GM12878 (cell line): ENCODE measurements around the gene ZNF174. TPM values are rescaled to one million over a fixed set of nuclear protein-coding genes. Genes with fewer than 3 reads are reported as not detected.
A peak's percentile ranks its signal among the peaks of the same experiment; 100 is the strongest.

ENCODE experiments used
- ESRRA ChIP-seq: IDR thresholded peaks from 2 replicates; pipeline ENCODE4 v1.6.1; 2012; ENCODE audit warnings: mild to moderate bottlenecking, low read length, improper control_type of control experiment
- FOXM1 ChIP-seq: IDR thresholded peaks from 2 replicates; pipeline ENCODE4 v1.6.1; 2012; ENCODE audit warnings: low read depth, mild to moderate bottlenecking, inconsistent platforms, low read length, moderate library complexity
- KDM1A ChIP-seq: fragments of 200-600 bp; sonication (generic); IDR thresholded peaks from 2 replicates; pipeline ENCODE4 v1.6.1; 2016; ENCODE audit warnings: borderline replicate concordance
- MTA3 ChIP-seq: IDR thresholded peaks from 2 replicates; pipeline ENCODE4 v1.6.1; 2012; ENCODE audit warnings: low read length, inconsistent platforms, borderline replicate concordance
- MYB ChIP-seq: fragments of 150-350 bp; IDR thresholded peaks from 2 replicates; pipeline ENCODE4 v1.6.1; 2014; ENCODE audit warnings: mild to moderate bottlenecking, low read depth, low read length, borderline replicate concordance
- NR2C2 ChIP-seq: IDR thresholded peaks from 2 replicates; pipeline ENCODE4 v1.6.1; 2011; ENCODE audit warnings: borderline replicate concordance, low read depth; ENCODE audit not compliant: control insufficient read depth, insufficient read length
- NR2F1 ChIP-seq: fragments of 450-650 bp; conservative IDR thresholded peaks from 2 replicates; pipeline ENCODE4 v1.6.1; 2017; ENCODE audit warnings: mild to moderate bottlenecking
- RAD21 ChIP-seq: IDR thresholded peaks from 2 replicates; pipeline ENCODE4 v1.6.1; 2011; ENCODE audit warnings: mild to moderate bottlenecking, low read depth, low read length, moderate library complexity; ENCODE audit not compliant: insufficient read depth
- RCOR1 ChIP-seq: conservative IDR thresholded peaks from 2 replicates; pipeline ENCODE4 v1.6.1; 2012; ENCODE audit warnings: low read depth, low read length, improper control_type of control experiment
- SMARCA5 ChIP-seq: fragments of 450-650 bp; IDR thresholded peaks from 2 replicates; pipeline ENCODE4 v1.6.1; 2017; ENCODE audit warnings: mild to moderate bottlenecking
- SMC3 ChIP-seq: IDR thresholded peaks from 2 replicates; pipeline ENCODE4 v1.6.1; 2011; ENCODE audit warnings: low read length, improper control_type of control experiment, borderline replicate concordance
- SUPT20H ChIP-seq: IDR thresholded peaks from 2 replicates; pipeline ENCODE4 v1.6.1; 2011; ENCODE audit warnings: low read depth, mild to moderate bottlenecking, low read length, moderate library complexity, borderline replicate concordance; ENCODE audit not compliant: control insufficient read depth
- TCF12 ChIP-seq: IDR thresholded peaks from 2 replicates; pipeline ENCODE4 v1.6.1; 2011; ENCODE audit warnings: low read depth, mild to moderate bottlenecking, low read length
- WRNIP1 ChIP-seq: IDR thresholded peaks from 2 replicates; pipeline ENCODE4 v1.6.1; 2011; ENCODE audit warnings: low read depth, low read length, improper control_type of control experiment, borderline replicate concordance
- ZNF207 ChIP-seq: fragments of 450-650 bp; IDR thresholded peaks from 2 replicates; pipeline ENCODE4 v1.6.1; 2014; ENCODE audit warnings: antibody characterized with exemption, mild to moderate bottlenecking, borderline replicate concordance
- ZNF274 ChIP-seq: IDR thresholded peaks from one replicate; pipeline ENCODE4 v1.8.0; 2011; ENCODE audit not compliant: insufficient read length, insufficient read depth
- ZNF384 ChIP-seq: IDR thresholded peaks from 2 replicates; pipeline ENCODE4 v1.6.1; 2012; ENCODE audit warnings: low read depth, mild to moderate bottlenecking, low read length, improper control_type of control experiment, borderline replicate concordance
- polyA plus RNA-seq, 11 experiments: library from polyadenylated mRNA; depleted of rRNA in 4 of 11; unstranded in 6 of 11; stranded (reverse) in 5 of 11; fragments of >200 nt; fragmentation: Nextera tagmentation in 4 of 11; fragmentation: Illumina TruSeq in 1 of 11; extraction: Ambion mirVana in 4 of 11; extraction: Trizol in 1 of 11; gene quantifications; 1 replicate in 1 of 11; 2 replicates in 10 of 11; pipeline versions ENCODE4 v1.2.1 to v1.2.3, GENCODE V29; 2011 to 2016; ENCODE audit warnings: inconsistent platforms in 2 of 11, missing spikeins in 2 of 11, low read depth in 1 of 11
- total RNA-seq, 4 experiments: library from RNA; depleted of rRNA in 3 of 4; stranded (reverse); fragments of >200 nt in 3 of 4; fragmentation: Illumina TruSeq in 1 of 4; extraction: Trizol in 1 of 4; gene quantifications; 2 replicates each; pipeline versions ENCODE4 v1.2.1 to v1.2.3, GENCODE V29; 2013 to 2021
- TF ChIP-seq, protein P1 (sequence below): fragments of 450-650 bp; IDR thresholded peaks from 2 replicates; pipeline ENCODE4 v1.6.1; 2018; ENCODE audit warnings: mild to moderate bottlenecking, low read depth, moderate library complexity; ENCODE audit not compliant: partially characterized antibody
- TF ChIP-seq, protein P2 (sequence below): IDR thresholded peaks from 2 replicates; pipeline ENCODE4 v1.6.1; 2012; ENCODE audit warnings: low read length, inconsistent platforms
- TF ChIP-seq, protein P3 (sequence below): fragments of 450-650 bp; IDR thresholded peaks from 2 replicates; pipeline ENCODE4 v1.6.1; 2017; ENCODE audit warnings: low read depth, mild to moderate bottlenecking, moderate library complexity
- TF ChIP-seq, protein P4 (sequence below): fragments of 150-350 bp; IDR thresholded peaks from 2 replicates; pipeline ENCODE4 v1.6.1; 2014; ENCODE audit warnings: mild to moderate bottlenecking, low read depth, low read length

ZNF174 gene
- total and polyA plus RNA-seq, 10 of the 15 experiments (the other 5 are each of a cell fraction or from before 2014, with no cell fraction given), result 3.0 to 14.3 (median 10.1) TPM

DNA sequence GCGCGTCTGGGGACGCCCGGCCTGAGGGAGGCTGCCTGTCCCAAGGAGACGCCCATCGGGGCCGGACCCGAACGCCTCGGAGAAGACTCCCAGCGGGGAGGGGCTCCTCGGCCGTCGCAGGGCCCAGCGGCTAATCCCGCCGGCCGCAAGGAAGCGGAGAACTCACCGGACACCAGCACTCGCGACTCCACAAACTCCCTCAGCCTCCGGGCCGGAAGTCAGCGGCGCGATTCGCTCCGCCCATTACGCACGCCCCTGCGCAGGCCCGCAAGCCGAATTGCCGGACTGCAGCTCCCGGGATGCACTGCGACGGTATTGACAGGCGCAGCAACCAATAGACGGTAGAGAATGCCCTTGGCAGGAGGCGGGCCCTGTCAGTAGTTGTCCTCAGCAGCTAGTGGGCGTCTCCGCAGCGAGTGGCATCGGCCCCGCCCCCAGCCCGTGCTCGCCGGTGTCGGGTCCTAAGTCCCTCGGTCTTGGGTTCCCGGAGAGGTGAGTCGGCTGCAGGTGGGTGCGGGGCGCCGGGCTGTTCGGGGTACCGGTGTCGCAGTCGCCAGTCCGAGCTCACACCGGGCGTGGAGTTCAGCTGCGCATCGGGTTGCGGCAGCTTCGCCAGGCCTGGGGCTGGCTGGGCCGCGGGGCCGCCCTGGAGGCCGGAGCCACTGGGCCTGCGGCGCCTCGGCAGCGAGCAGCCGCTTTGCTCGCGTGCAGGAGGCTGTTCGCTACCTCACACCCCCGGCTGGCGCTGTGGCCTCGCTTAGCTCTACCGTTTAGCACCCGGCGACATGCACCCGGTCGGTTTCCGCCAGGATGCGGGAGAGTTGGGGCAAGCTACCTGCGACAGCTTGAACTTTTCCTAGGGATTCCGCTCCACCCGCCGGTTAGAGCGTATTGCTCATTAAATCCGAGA lies at the start of gene ZNF174, which contains the start of gene ZSCAN32 (continued):
- TF ChIP-seq, protein P1, sequence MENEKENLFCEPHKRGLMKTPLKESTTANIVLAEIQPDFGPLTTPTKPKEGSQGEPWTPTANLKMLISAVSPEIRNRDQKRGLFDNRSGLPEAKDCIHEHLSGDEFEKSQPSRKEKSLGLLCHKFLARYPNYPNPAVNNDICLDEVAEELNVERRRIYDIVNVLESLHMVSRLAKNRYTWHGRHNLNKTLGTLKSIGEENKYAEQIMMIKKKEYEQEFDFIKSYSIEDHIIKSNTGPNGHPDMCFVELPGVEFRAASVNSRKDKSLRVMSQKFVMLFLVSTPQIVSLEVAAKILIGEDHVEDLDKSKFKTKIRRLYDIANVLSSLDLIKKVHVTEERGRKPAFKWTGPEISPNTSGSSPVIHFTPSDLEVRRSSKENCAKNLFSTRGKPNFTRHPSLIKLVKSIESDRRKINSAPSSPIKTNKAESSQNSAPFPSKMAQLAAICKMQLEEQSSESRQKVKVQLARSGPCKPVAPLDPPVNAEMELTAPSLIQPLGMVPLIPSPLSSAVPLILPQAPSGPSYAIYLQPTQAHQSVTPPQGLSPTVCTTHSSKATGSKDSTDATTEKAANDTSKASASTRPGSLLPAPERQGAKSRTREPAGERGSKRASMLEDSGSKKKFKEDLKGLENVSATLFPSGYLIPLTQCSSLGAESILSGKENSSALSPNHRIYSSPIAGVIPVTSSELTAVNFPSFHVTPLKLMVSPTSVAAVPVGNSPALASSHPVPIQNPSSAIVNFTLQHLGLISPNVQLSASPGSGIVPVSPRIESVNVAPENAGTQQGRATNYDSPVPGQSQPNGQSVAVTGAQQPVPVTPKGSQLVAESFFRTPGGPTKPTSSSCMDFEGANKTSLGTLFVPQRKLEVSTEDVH, result no peak
- TF ChIP-seq, protein P2, sequence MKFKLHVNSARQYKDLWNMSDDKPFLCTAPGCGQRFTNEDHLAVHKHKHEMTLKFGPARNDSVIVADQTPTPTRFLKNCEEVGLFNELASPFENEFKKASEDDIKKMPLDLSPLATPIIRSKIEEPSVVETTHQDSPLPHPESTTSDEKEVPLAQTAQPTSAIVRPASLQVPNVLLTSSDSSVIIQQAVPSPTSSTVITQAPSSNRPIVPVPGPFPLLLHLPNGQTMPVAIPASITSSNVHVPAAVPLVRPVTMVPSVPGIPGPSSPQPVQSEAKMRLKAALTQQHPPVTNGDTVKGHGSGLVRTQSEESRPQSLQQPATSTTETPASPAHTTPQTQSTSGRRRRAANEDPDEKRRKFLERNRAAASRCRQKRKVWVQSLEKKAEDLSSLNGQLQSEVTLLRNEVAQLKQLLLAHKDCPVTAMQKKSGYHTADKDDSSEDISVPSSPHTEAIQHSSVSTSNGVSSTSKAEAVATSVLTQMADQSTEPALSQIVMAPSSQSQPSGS, result no peak
- TF ChIP-seq SMC3 (no peak), SUPT20H (no peak), ZNF384 (no peak), RAD21 (no peak), KDM1A (no peak), FOXM1 (no peak), ESRRA (no peak), NR2F1 (peak; percentile 65), TCF12 (no peak), RCOR1 (no peak), WRNIP1 (no peak), SMARCA5 (peak; percentile 88), ZNF274 (no peak), NR2C2 (no peak), MTA3 (no peak), ZNF207 (peak; percentile 80; the same call in 1 of the 2 replicates), MYB (0 out of 2 replicates have a peak, but pooled peaks have one; percentile 20)
- TF ChIP-seq, protein P3, sequence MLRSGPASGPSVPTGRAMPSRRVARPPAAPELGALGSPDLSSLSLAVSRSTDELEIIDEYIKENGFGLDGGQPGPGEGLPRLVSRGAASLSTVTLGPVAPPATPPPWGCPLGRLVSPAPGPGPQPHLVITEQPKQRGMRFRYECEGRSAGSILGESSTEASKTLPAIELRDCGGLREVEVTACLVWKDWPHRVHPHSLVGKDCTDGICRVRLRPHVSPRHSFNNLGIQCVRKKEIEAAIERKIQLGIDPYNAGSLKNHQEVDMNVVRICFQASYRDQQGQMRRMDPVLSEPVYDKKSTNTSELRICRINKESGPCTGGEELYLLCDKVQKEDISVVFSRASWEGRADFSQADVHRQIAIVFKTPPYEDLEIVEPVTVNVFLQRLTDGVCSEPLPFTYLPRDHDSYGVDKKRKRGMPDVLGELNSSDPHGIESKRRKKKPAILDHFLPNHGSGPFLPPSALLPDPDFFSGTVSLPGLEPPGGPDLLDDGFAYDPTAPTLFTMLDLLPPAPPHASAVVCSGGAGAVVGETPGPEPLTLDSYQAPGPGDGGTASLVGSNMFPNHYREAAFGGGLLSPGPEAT, result peak; percentile 96
- TF ChIP-seq, protein P4, sequence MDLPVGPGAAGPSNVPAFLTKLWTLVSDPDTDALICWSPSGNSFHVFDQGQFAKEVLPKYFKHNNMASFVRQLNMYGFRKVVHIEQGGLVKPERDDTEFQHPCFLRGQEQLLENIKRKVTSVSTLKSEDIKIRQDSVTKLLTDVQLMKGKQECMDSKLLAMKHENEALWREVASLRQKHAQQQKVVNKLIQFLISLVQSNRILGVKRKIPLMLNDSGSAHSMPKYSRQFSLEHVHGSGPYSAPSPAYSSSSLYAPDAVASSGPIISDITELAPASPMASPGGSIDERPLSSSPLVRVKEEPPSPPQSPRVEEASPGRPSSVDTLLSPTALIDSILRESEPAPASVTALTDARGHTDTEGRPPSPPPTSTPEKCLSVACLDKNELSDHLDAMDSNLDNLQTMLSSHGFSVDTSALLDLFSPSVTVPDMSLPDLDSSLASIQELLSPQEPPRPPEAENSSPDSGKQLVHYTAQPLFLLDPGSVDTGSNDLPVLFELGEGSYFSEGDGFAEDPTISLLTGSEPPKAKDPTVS, result no peak
